Left colon (tissue), 2 donors: ENCODE data around the gene CS. TPM values are rescaled to one million over a fixed set of nuclear protein-coding genes. Genes with fewer than 3 reads are reported as not detected.
"Not testable (repeated sequence)": the region's sequence is repeated elsewhere in the genome, so short reads cannot be mapped to it uniquely, and the experiment has no call there.

Experiments used
- ATAC-seq: fragments of 200-7000 bp; cut with Tn5 transposase; one replicate; pipeline ENCODE4 v1.9.1; 2020; ENCODE audit warnings: mild to moderate bottlenecking, moderate library complexity
- DNase-seq, 2 donors: peaks; one replicate each; pipeline ENCODE4 v3.0.0-alpha.2; 2020
- intact Hi-C, 2 donors: fragments of 100-400 bp; cut with DNase I in 1 of 2; cut with micrococcal nuclease in 1 of 2; formaldehyde crosslinking; loops; one replicate each; pipeline versions ENCODE4 v1.11.2 to v1.14.0; 2022; cut with DNase I, micrococcal nuclease
- long read RNA-seq: library from polyadenylated mRNA; unstranded; transcript quantifications from one replicate; pipeline ENCODE4 v2.0.0, GENCODE V29; 2021
- total RNA-seq, 2 donors: library from RNA; stranded (reverse); fragmentation: NEBNext Ultra II Directional; extraction: Animal tissue kit (Norgen Biotek cat#: 25700); gene quantifications; one replicate each; pipeline ENCODE4 v1.2.1, GENCODE V29; 2021
- donor health status: DM: no; HTN: no; CAD: no.
- donor health status: DM: yes; HTN: yes; CAD: no.

The CS gene
- 100 to 1,000 TPM; 304 to 403 TPM for total RNA-seq
- long read RNA-seq, transcript CS-201 (11 exons, 2,975 nt) = major isoform, 143 of 223 reads
- long read RNA-seq, transcript CS-212 (12 exons, 3,057 nt) = minor isoform, 5 of 223 reads
- long read RNA-seq, partial matches to known transcripts = 54 of 223 reads
- long read RNA-seq, other reads (novel, unspliced or antisense) = 21 of 223 reads

GRCh38 chr12:56299853-56300643 is at the start of gene CS:
Gene CS, minus strand, starts transcription at chr12:56300330. Its CDS starts 129 bp downstream, at chr12:56300201.
- ATAC-seq (peak; percentile 92), DNase-seq (peak; percentile 99 to 100)
- intact Hi-C loops = no loop called here

GRCh38 chr12:56348776-56349175 is 48.6 kb upstream of the CS start:
- ATAC-seq = no peak

GRCh38 chr12:56347255-56347654 is 47.1 kb upstream of the CS start:
- intact Hi-C loops, DNase-seq, ATAC-seq: not testable (repeated sequence)

More at GRCh38 chr12:56348776-56349175, 48.6 kb upstream of the CS start:
- DNase-seq = no peak
- intact Hi-C loops = no loop called here

- DNase-seq (no peak), ATAC-seq (no peak)
- intact Hi-C loops = no loop called here
Observed at GRCh38 chr12:56346675-56347074, 46.5 kb upstream of the CS start.

- ATAC-seq, DNase-seq, intact Hi-C loops: not testable (repeated sequence)
Observed at GRCh38 chr12:56342290-56342689, 42.2 kb upstream of the CS start.

GRCh38 chr12:56341616-56342015 is 41.5 kb upstream of the CS start:
- no peak for ATAC-seq
- DNase-seq = no peak
- intact Hi-C loops = no loop called here

GRCh38 chr12:56339158-56339422 is 39.0 kb upstream of the CS start:
- no peak for ATAC-seq
- intact Hi-C loops = no loop called here
- DNase-seq = no peak

- DNase-seq (no peak), ATAC-seq (no peak)
- intact Hi-C loops = no loop called here
Observed at GRCh38 chr12:56338308-56339157, 38.4 kb upstream of the CS start, which contains the start of gene IL23A. Gene IL23A, plus strand, starts transcription at chr12:56338884. Its CDS starts 161 bp downstream, at chr12:56339045.

- ATAC-seq = no peak
- intact Hi-C loops = no loop called here
- no peak for DNase-seq
Observed at GRCh38 chr12:56337753-56338251, 37.7 kb upstream of the CS start.

- ATAC-seq (no peak), DNase-seq (peak in 1 of 2 donors; percentile 52)
- intact Hi-C loops = no loop called here
Observed at GRCh38 chr12:56336361-56337167, 36.4 kb upstream of the CS start.

GRCh38 chr12:56335527-56335926 is 35.4 kb upstream of the CS start:
- DNase-seq, intact Hi-C loops, ATAC-seq: not testable (repeated sequence)

GRCh38 chr12:56334490-56334793 is 34.3 kb upstream of the CS start:
- DNase-seq (no peak), ATAC-seq (no peak)
- intact Hi-C loops = no loop called here

- intact Hi-C loops = no loop called here
- ATAC-seq (peak; percentile 97), DNase-seq (peak; percentile 95 to 97)
Observed at GRCh38 chr12:56333679-56334489, 33.8 kb upstream of the CS start, which contains the start of gene PAN2. Gene PAN2, minus strand, starts transcription at chr12:56334000. Its CDS starts 906 bp downstream, at chr12:56333094.

GRCh38 chr12:56333197-56333678 is 33.1 kb upstream of the CS start:
- ATAC-seq (peak; percentile 2), DNase-seq (peak in 1 of 2 donors; percentile 14)
- intact Hi-C loops = no loop called here

GRCh38 chr12:56332512-56333196 is 32.5 kb upstream of the CS start:
- intact Hi-C loops = no loop called here
- ATAC-seq = no peak
- DNase-seq = no peak

- no peak for DNase-seq
- ATAC-seq = no peak
- intact Hi-C loops = no loop called here
Observed at GRCh38 chr12:56330936-56331490, 30.9 kb upstream of the CS start.

GRCh38 chr12:56326533-56326932 is 26.4 kb upstream of the CS start:
- intact Hi-C loops = no loop called here
- ATAC-seq (no peak), DNase-seq (no peak)
